SK-N-SH (cell line): ENCODE measurements around the gene C12orf75. TPM values are rescaled to one million over a fixed set of nuclear protein-coding genes. Genes with fewer than 3 reads are reported as not detected.

Source experiments
- CTCF ChIA-PET: fragments of 300-600, 350-600 bp; formaldehyde crosslinking; extraction: SDS; loops from one replicate; lab custom pipeline; 2021; lab: Yijun Ruan, JAX
- POLR2A ChIA-PET: fragments of 350-600 bp; sonication (Branson Sonifier 250); formaldehyde crosslinking; extraction: SDS; loops from one replicate; lab custom pipeline; 2020; ENCODE audit warnings: antibody characterized with exemption, inconsistent platforms; lab: Yijun Ruan, JAX
- DNase-seq: peaks from one replicate; pipeline ENCODE4 v3.0.0; 2012
- H2AFZ ChIP-seq: fragments of 200-600 bp; sonication (generic); 2 replicates; pipeline ENCODE4 v1.8.1; 2016; ENCODE audit warnings: antibody characterized with exemption, mild to moderate bottlenecking, low read depth
- H3F3A ChIP-seq: fragments of 200-600 bp; sonication (generic); replicated peaks from 2 replicates; pipeline ENCODE3; 2016; ENCODE audit warnings: antibody characterized with exemption, mild to moderate bottlenecking; ENCODE audit not compliant: insufficient read depth
- H3K27ac ChIP-seq, 2 experiments: fragments of 200-500 bp in 1 of 2; fragments of 200-600 bp in 1 of 2; sonication (Bioruptor generic) in 1 of 2; sonication (generic), shearing (Covaris generic) in 1 of 2; 2 replicates each; pipeline versions ENCODE4 v1.5.1 to v1.6.1; 2014 to 2016; ENCODE audit warnings: low read depth in 2 of 2, inconsistent platforms in 1 of 2, low read length in 1 of 2, mild to moderate bottlenecking in 1 of 2, mixed read lengths in 1 of 2
- H3K27me3 ChIP-seq: fragments of 200-600 bp; sonication (generic), shearing (Covaris generic); 2 replicates; pipeline ENCODE4 v1.6.1; 2016; ENCODE audit warnings: mixed run types; ENCODE audit not compliant: insufficient read depth
- H3K36me3 ChIP-seq, 2 experiments: fragments of 200-500 bp in 1 of 2; fragments of 200-600 bp in 1 of 2; sonication (Bioruptor generic) in 1 of 2; sonication (generic) in 1 of 2; replicated peaks in 1 of 2; 2 replicates each; pipeline versions ENCODE3 to v1.5.1; 2014 to 2016; ENCODE audit warnings: low read length in 1 of 2, mild to moderate bottlenecking in 1 of 2; ENCODE audit not compliant: insufficient read depth in 2 of 2, control insufficient read depth in 1 of 2
- H3K4me1 ChIP-seq, 2 experiments: fragments of 200-500 bp in 1 of 2; fragments of 200-600 bp in 1 of 2; sonication (Bioruptor generic) in 1 of 2; sonication (generic), shearing (Covaris generic) in 1 of 2; 2 replicates each; pipeline versions ENCODE4 v1.5.1 to v1.6.1; 2014 to 2016; ENCODE audit warnings: low read depth in 1 of 2, low read length in 1 of 2, mixed run types in 1 of 2; ENCODE audit not compliant: insufficient read depth in 2 of 2, control insufficient read depth in 1 of 2
- H3K4me2 ChIP-seq: fragments of 200-600 bp; sonication (generic), shearing (Covaris generic); 2 replicates; pipeline ENCODE4 v1.6.1; 2017; ENCODE audit warnings: mixed run types
- H3K4me3 ChIP-seq, 2 experiments: fragments of 200-500 bp in 1 of 2; fragments of 200-600 bp in 1 of 2; sonication (Bioruptor generic) in 1 of 2; sonication (generic), shearing (Covaris generic) in 1 of 2; 2 replicates each; pipeline versions ENCODE4 v1.5.1 to v1.8.1; 2014 to 2016; ENCODE audit warnings: low read depth in 2 of 2, inconsistent platforms in 1 of 2, low read length in 1 of 2, mild to moderate bottlenecking in 1 of 2, mixed read lengths in 1 of 2, moderate library complexity in 1 of 2
- H3K79me2 ChIP-seq: fragments of 200-600 bp; sonication (generic); 2 replicates; pipeline ENCODE4 v1.8.1; 2017; ENCODE audit warnings: mild to moderate bottlenecking; ENCODE audit not compliant: insufficient read depth
- H3K9ac ChIP-seq: fragments of 200-600 bp; sonication (generic); 2 replicates; pipeline ENCODE4 v1.6.1; 2017; ENCODE audit warnings: mixed run types
- H3K9me2 ChIP-seq: fragments of 200-600 bp; sonication (generic); 2 replicates; pipeline ENCODE4 v1.6.1; 2017; ENCODE audit warnings: mixed run types
- H3K9me3 ChIP-seq: fragments of 200-600 bp; sonication (generic); 2 replicates; pipeline ENCODE4 v1.6.1; 2017; ENCODE audit warnings: mixed run types, mild to moderate bottlenecking, moderate library complexity
- H4K20me1 ChIP-seq: fragments of 200-600 bp; sonication (generic); 2 replicates; pipeline ENCODE4 v1.6.1; 2017; ENCODE audit warnings: mild to moderate bottlenecking, mixed run types; ENCODE audit not compliant: insufficient read depth
- ELF1 ChIP-seq: IDR thresholded peaks from 2 replicates; pipeline ENCODE4 v1.4.0; 2012
- EP300 ChIP-seq, 2 experiments: IDR thresholded peaks; 2 replicates each; pipeline versions ENCODE4 v1.4.0 to v1.6.1; 2012; ENCODE audit warnings: borderline replicate concordance in 1 of 2, low read depth in 1 of 2, low read length in 1 of 2
- EZH2phosphoT487 ChIP-seq: fragments of 200-600 bp; sonication (generic); IDR thresholded peaks from 2 replicates; pipeline ENCODE4 v1.6.1; 2017; ENCODE audit warnings: low read depth, mixed run types, mild to moderate bottlenecking, antibody characterized with exemption, moderate library complexity, borderline replicate concordance
- FOXJ3 ChIP-seq: sonication (generic); formaldehyde crosslinking; IDR thresholded peaks from 2 replicates; pipeline ENCODE4 v1.5.1; 2020; ENCODE audit warnings: mild to moderate bottlenecking, missing genetic modification reagents
- FOXM1 ChIP-seq: IDR thresholded peaks from 2 replicates; pipeline ENCODE4 v1.4.0; 2012; ENCODE audit warnings: low read depth, mild to moderate bottlenecking
- GABPA ChIP-seq: IDR thresholded peaks from 2 replicates; pipeline ENCODE4 v1.4.0; 2012; ENCODE audit warnings: low read depth, mild to moderate bottlenecking
- IRF3 ChIP-seq: fragments of 150-350 bp; IDR thresholded peaks from 2 replicates; pipeline ENCODE4 v1.6.1; 2016; ENCODE audit warnings: mild to moderate bottlenecking, low read depth, low read length
- MAX ChIP-seq: IDR thresholded peaks from 2 replicates; pipeline ENCODE4 v1.4.0; 2012; ENCODE audit warnings: low read depth
- MEF2A ChIP-seq: IDR thresholded peaks from 2 replicates; pipeline ENCODE4 v1.4.0; 2012; ENCODE audit warnings: low read depth, borderline replicate concordance
- MXI1 ChIP-seq: IDR thresholded peaks from 2 replicates; pipeline ENCODE4 v1.6.1; 2012; ENCODE audit warnings: mild to moderate bottlenecking, low read depth, low read length, improper control_type of control experiment
- NFIC ChIP-seq: IDR thresholded peaks from 2 replicates; pipeline ENCODE4 v1.4.0; 2012; ENCODE audit warnings: borderline replicate concordance
- NRF1 ChIP-seq: IDR thresholded peaks from 2 replicates; pipeline ENCODE4 v1.6.1; 2012; ENCODE audit warnings: low read depth, mild to moderate bottlenecking, low read length
- RAD21 ChIP-seq: IDR thresholded peaks from 2 replicates; pipeline ENCODE4 v1.6.1; 2012; ENCODE audit warnings: mild to moderate bottlenecking, low read length
- SMC3 ChIP-seq: IDR thresholded peaks from 2 replicates; pipeline ENCODE4 v1.6.1; 2012; ENCODE audit warnings: low read depth, low read length, improper control_type of control experiment
- TAF1 ChIP-seq: IDR thresholded peaks from 2 replicates; pipeline ENCODE4 v1.6.1; 2012; ENCODE audit warnings: low read depth, mild to moderate bottlenecking, low read length, moderate library complexity, borderline replicate concordance
- TCF12 ChIP-seq: IDR thresholded peaks from 2 replicates; pipeline ENCODE4 v1.4.0; 2012
- TEAD4 ChIP-seq: IDR thresholded peaks from 2 replicates; pipeline ENCODE4 v1.4.0; 2012; ENCODE audit warnings: mild to moderate bottlenecking, borderline replicate concordance; ENCODE audit not compliant: insufficient read depth
- USF2 ChIP-seq: fragments of 150-350 bp; IDR thresholded peaks from 2 replicates; pipeline ENCODE4 v1.6.1; 2017; ENCODE audit warnings: antibody characterized with exemption, low read length, low read depth, borderline replicate concordance
- YY1 ChIP-seq: IDR thresholded peaks from 2 replicates; pipeline ENCODE4 v1.4.0; 2012; ENCODE audit warnings: low read depth, mild to moderate bottlenecking
- WGBS: methylation state at CpG from one replicate; pipeline ENCODE4 v1.1.6; 2017; ENCODE audit warnings: low lambda C conversion rate; 5-methylcytosine and 5-hydroxymethylcytosine counted together
- polyA plus RNA-seq, 3 experiments: library from polyadenylated mRNA; depleted of rRNA; stranded (reverse); fragments of >200 nt; gene quantifications; 2 replicates each; pipeline ENCODE4 v1.2.3, GENCODE V29; 2012
- TF ChIP-seq, protein P1 (sequence below): fragments of 200-600 bp; sonication (generic); IDR thresholded peaks from 2 replicates; pipeline ENCODE4 v1.6.1; 2017; ENCODE audit warnings: antibody characterized with exemption, mild to moderate bottlenecking, moderate library complexity
- TF ChIP-seq, protein P2 (sequence below): IDR thresholded peaks from 2 replicates; pipeline ENCODE4; 2012
- TF ChIP-seq, protein P3 (sequence below): IDR thresholded peaks from 2 replicates; pipeline ENCODE4 v1.6.1; 2012; ENCODE audit warnings: mild to moderate bottlenecking, low read depth, low read length, moderate library complexity
- TF ChIP-seq, protein P4 (sequence below): IDR thresholded peaks from 2 replicates; pipeline ENCODE4 v1.4.0; 2012; ENCODE audit warnings: low read depth, borderline replicate concordance

C12orf75 gene
- polyA plus RNA-seq (2012; rRNA removed) = 221 and 299 TPM in 2 replicates
- polyA plus RNA-seq (2012; cell fraction: cytosol; rRNA removed) = 363 and 501 TPM in 2 replicates
- polyA plus RNA-seq (2012; cell fraction: nucleus; rRNA removed) = 63.0 and 90.2 TPM in 2 replicates

DNA sequence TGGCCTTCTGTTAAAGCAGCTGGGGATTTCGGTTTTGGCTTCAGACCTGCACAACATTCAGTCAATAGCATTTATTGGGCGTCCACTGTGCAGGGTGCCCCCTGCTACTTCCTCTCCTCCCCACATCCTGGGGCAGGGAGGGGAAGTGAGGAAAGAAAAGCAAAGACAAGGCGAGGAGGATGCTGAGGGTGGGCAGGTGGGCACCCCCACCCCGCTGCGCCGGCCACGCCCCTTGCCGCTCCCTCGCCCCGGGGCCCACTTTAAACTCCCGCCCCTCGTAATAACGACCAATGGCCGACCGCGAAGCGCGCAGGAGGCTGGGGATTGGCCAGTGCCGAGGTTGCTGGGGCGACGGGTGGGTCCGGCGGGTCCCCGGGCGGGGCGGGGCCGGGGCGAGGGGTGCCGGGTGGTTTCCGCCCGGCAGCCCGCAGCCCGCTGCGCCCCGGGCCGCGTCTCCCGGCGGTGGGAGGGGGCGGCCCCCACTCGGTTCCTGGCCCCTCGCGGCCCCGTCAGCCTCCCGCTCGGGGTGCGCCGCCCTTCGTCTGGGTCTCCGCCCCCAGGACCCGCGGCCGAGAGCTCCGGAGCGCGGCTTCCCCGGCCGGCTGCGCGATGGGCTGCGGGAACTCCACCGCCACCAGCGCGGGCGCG, at the start of gene C12orf75:
C12orf75 (plus strand) TSS at position 409 of the 648 bp plus-strand sequence; CDS start at position 610, 201 bp downstream.
- WGBS = 0% methylated on average over 4 of the region's 66 CpGs
- ChIA-PET CTCF (interaction anchor here (1.0 to 2.1 kb wide), 3 partner anchors 9 to 53 kb away, joined by 3 to 8 read pairs (median 3); no protein-coding TSS in a partner anchor), POLR2A (interaction anchor here (1.8 kb wide), 1 partner anchor 95 kb away, joined by 7 read pairs; the partner anchor contains the start of gene APPL2)
- Histone ChIP-seq H4K20me1 (peaks cover 17% of the 10 kb centered on the region), H3K4me3 (peak within 1 kb of the TSS; percentile 79), H2AFZ (peak within 1 kb of the TSS; percentile 58), H3K27ac (peak within 1 kb of the TSS; percentile 44 to 72; a peak in 3 of 4 replicates), H3K9me2 (no peaks in the 10 kb centered on the region), H3K4me1 (peaks cover 9 to 25% of the 10 kb centered on the region in 2 experiments), H3K36me3 (peaks cover 0 to 13% of the 10 kb centered on the region in 2 experiments), H3K27me3 (no peaks in the 10 kb centered on the region), H3K9ac (peak within 1 kb of the TSS; percentile 82), H3F3A (peaks cover 47% of the 10 kb centered on the region), H3K4me2 (peak within 1 kb of the TSS; percentile 94), H3K9me3 (no peaks in the 10 kb centered on the region), H3K79me2 (peaks cover 65% of the 10 kb centered on the region)
- peak; percentile 97 for DNase-seq
- TF ChIP-seq, protein P1, sequence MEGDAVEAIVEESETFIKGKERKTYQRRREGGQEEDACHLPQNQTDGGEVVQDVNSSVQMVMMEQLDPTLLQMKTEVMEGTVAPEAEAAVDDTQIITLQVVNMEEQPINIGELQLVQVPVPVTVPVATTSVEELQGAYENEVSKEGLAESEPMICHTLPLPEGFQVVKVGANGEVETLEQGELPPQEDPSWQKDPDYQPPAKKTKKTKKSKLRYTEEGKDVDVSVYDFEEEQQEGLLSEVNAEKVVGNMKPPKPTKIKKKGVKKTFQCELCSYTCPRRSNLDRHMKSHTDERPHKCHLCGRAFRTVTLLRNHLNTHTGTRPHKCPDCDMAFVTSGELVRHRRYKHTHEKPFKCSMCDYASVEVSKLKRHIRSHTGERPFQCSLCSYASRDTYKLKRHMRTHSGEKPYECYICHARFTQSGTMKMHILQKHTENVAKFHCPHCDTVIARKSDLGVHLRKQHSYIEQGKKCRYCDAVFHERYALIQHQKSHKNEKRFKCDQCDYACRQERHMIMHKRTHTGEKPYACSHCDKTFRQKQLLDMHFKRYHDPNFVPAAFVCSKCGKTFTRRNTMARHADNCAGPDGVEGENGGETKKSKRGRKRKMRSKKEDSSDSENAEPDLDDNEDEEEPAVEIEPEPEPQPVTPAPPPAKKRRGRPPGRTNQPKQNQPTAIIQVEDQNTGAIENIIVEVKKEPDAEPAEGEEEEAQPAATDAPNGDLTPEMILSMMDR = no peak
- TF ChIP-seq, protein P2, sequence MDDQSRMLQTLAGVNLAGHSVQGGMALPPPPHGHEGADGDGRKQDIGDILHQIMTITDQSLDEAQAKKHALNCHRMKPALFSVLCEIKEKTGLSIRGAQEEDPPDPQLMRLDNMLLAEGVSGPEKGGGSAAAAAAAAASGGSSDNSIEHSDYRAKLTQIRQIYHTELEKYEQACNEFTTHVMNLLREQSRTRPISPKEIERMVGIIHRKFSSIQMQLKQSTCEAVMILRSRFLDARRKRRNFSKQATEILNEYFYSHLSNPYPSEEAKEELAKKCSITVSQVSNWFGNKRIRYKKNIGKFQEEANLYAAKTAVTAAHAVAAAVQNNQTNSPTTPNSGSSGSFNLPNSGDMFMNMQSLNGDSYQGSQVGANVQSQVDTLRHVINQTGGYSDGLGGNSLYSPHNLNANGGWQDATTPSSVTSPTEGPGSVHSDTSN = no peak
- TF ChIP-seq SMC3 (no peak), RAD21 (no peak), TEAD4 (no peak), EZH2phosphoT487 (no peak), NRF1 (no peak), MEF2A (no peak), FOXJ3 (CRISPR knock-in tag) (no peak), FOXM1 (no peak), TAF1 (0 out of 2 replicates have a peak, but pooled peaks have one; percentile 3), MAX (peak; percentile 51; the same call in 1 of the 2 replicates), USF2 (no peak), IRF3 (no peak; the same call in 1 of the 2 replicates), NFIC (no peak), ELF1 (no peak), YY1 (no peak), MXI1 (no peak), TCF12 (no peak), EP300 (IDR thresholded peaks at IDR 0.05; ENCODE audit: borderline replicate concordance in 1 of 2, low read depth in 1 of 2, low read length in 1 of 2) (no peak), GABPA (peak; percentile 41; the same call in 1 of the 2 replicates)
- TF ChIP-seq, protein P3, sequence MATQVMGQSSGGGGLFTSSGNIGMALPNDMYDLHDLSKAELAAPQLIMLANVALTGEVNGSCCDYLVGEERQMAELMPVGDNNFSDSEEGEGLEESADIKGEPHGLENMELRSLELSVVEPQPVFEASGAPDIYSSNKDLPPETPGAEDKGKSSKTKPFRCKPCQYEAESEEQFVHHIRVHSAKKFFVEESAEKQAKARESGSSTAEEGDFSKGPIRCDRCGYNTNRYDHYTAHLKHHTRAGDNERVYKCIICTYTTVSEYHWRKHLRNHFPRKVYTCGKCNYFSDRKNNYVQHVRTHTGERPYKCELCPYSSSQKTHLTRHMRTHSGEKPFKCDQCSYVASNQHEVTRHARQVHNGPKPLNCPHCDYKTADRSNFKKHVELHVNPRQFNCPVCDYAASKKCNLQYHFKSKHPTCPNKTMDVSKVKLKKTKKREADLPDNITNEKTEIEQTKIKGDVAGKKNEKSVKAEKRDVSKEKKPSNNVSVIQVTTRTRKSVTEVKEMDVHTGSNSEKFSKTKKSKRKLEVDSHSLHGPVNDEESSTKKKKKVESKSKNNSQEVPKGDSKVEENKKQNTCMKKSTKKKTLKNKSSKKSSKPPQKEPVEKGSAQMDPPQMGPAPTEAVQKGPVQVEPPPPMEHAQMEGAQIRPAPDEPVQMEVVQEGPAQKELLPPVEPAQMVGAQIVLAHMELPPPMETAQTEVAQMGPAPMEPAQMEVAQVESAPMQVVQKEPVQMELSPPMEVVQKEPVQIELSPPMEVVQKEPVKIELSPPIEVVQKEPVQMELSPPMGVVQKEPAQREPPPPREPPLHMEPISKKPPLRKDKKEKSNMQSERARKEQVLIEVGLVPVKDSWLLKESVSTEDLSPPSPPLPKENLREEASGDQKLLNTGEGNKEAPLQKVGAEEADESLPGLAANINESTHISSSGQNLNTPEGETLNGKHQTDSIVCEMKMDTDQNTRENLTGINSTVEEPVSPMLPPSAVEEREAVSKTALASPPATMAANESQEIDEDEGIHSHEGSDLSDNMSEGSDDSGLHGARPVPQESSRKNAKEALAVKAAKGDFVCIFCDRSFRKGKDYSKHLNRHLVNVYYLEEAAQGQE = no peak
- TF ChIP-seq, protein P4, sequence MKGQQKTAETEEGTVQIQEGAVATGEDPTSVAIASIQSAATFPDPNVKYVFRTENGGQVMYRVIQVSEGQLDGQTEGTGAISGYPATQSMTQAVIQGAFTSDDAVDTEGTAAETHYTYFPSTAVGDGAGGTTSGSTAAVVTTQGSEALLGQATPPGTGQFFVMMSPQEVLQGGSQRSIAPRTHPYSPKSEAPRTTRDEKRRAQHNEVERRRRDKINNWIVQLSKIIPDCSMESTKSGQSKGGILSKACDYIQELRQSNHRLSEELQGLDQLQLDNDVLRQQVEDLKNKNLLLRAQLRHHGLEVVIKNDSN = no peak
